VCaP (cell line): ENCODE measurements around the gene PRKCB.

Experiments used
- H3K27ac ChIP-seq: fragments of 450-650 bp; 2 replicates; pipeline ENCODE4 v1.5.1; 2017
- CTCF ChIP-seq: fragments of 450-650 bp; conservative IDR thresholded peaks from 2 replicates; pipeline ENCODE4 v1.5.1; 2017; ENCODE audit warnings: mild to moderate bottlenecking, moderate library complexity

Gene PRKCB

GRCh38 chr16:23964136-23964535 is 128.4 kb downstream of the PRKCB start:
- H3K27ac ChIP-seq = no peak overlapping the region
- TF ChIP-seq CTCF = no peak

GRCh38 chr16:23965137-23965733 is 129.5 kb downstream of the PRKCB start:
- H3K27ac ChIP-seq = no peak overlapping the region
- no peak for TF ChIP-seq CTCF

GRCh38 chr16:23966597-23967394 is 131.0 kb downstream of the PRKCB start:
- no peak overlapping the region for H3K27ac ChIP-seq
- no peak for TF ChIP-seq CTCF

GRCh38 chr16:23967775-23968174 is 132.0 kb downstream of the PRKCB start:
- H3K27ac ChIP-seq = no peak overlapping the region
- no peak for TF ChIP-seq CTCF

- H3K27ac ChIP-seq = no peak overlapping the region
- no peak for TF ChIP-seq CTCF
These were observed 132.4 kb downstream of the PRKCB start for GRCh38 chr16:23968176-23968575.

GRCh38 chr16:23969468-23970297 is 133.9 kb downstream of the PRKCB start:
- TF ChIP-seq CTCF = no peak

GRCh38 chr16:23974223-23974622 is 138.4 kb downstream of the PRKCB start:
- TF ChIP-seq CTCF = no peak

More at GRCh38 chr16:23969468-23970297, 133.9 kb downstream of the PRKCB start:
- no peak overlapping the region for H3K27ac ChIP-seq

More at GRCh38 chr16:23974223-23974622, 138.4 kb downstream of the PRKCB start:
- no peak overlapping the region for H3K27ac ChIP-seq
